IMR-90 (cell line): ENCODE data around the gene KRT222. TPM values are rescaled to one million over a fixed set of nuclear protein-coding genes. Genes with fewer than 3 reads are reported as not detected.

ENCODE experiments used
- ATAC-seq: fragments of 200-7000 bp; cut with Tn5 transposase; 2 replicates; pipeline ENCODE4 v1.9.1; 2020; ENCODE audit warnings: low read depth, mild to moderate bottlenecking, moderate library complexity
- BruUV-seq: library from RNA; stranded (reverse); fragments of 400-500 nt; replicated peaks from 2 replicates; lab custom pipeline; 2021; lab: Mats Ljungman, UMichigan
- CTCF ChIA-PET: fragments of 300-600 bp; formaldehyde crosslinking; extraction: SDS; loops from one replicate; lab custom pipeline; 2021; ENCODE audit warnings: antibody characterized with exemption; lab: Yijun Ruan, JAX
- POLR2A ChIA-PET: fragments of 300-600 bp; sonication (Branson Sonifier 250); formaldehyde crosslinking; loops from one replicate; lab custom pipeline; 2022; ENCODE audit warnings: antibody characterized with exemption; ENCODE audit not compliant: unreplicated experiment; lab: Charles Lee
- DNase-seq: peaks from one replicate; pipeline ENCODE4 v3.0.0; 2013
- H2AFZ ChIP-seq: replicated peaks from 2 replicates; pipeline ENCODE3; 2013; ENCODE audit warnings: low read length, mild to moderate bottlenecking; ENCODE audit not compliant: poor library complexity
- H2AK5ac ChIP-seq: 2 replicates; pipeline ENCODE4 v1.6.1; 2013; ENCODE audit warnings: low read depth, low read length, inconsistent platforms
- H2AK9ac ChIP-seq: replicated peaks from 2 replicates; pipeline ENCODE3; 2013; ENCODE audit warnings: mild to moderate bottlenecking, low read depth, low read length, moderate library complexity; ENCODE audit not compliant: poor library complexity
- H2BK120ac ChIP-seq: 2 replicates; pipeline ENCODE4 v1.6.1; 2013; ENCODE audit warnings: low read depth, low read length, inconsistent platforms
- H2BK15ac ChIP-seq: 3 replicates; pipeline ENCODE4 v1.6.1; 2013; ENCODE audit warnings: low read depth, low read length, inconsistent platforms
- H2BK20ac ChIP-seq: 2 replicates; pipeline ENCODE4 v1.6.1; 2013; ENCODE audit warnings: low read depth, mild to moderate bottlenecking, inconsistent platforms, low read length, moderate library complexity
- H2BK5ac ChIP-seq: 2 replicates; pipeline ENCODE4 v1.6.1; 2013; ENCODE audit warnings: mild to moderate bottlenecking, low read depth, low read length, inconsistent platforms; ENCODE audit not compliant: poor library complexity, severe bottlenecking
- H3K14ac ChIP-seq: replicated peaks from 2 replicates; pipeline ENCODE4 v1.6.1; 2013; ENCODE audit warnings: low read depth, low read length, inconsistent platforms
- H3K18ac ChIP-seq: 2 replicates; pipeline ENCODE4 v1.6.1; 2013; ENCODE audit warnings: low read depth, low read length, control low read depth
- H3K23ac ChIP-seq: 2 replicates; pipeline ENCODE4 v1.6.1; 2013; ENCODE audit warnings: low read depth, low read length, inconsistent platforms
- H3K27ac ChIP-seq: 2 replicates; pipeline ENCODE4 v1.5.1; 2013; ENCODE audit warnings: mild to moderate bottlenecking, control low read depth, low read length; ENCODE audit not compliant: insufficient read depth
- H3K27me3 ChIP-seq: 2 replicates; pipeline ENCODE4 v1.6.1; 2013; ENCODE audit warnings: low read length; ENCODE audit not compliant: control insufficient read depth, insufficient read depth
- H3K36me3 ChIP-seq: 2 replicates; pipeline ENCODE4 v1.6.1; 2013; ENCODE audit warnings: low read length, mixed read lengths; ENCODE audit not compliant: control insufficient read depth, insufficient read depth
- H3K4ac ChIP-seq: 2 replicates; pipeline ENCODE4 v1.6.1; 2013; ENCODE audit warnings: low read depth, low read length, inconsistent platforms
- H3K4me1 ChIP-seq: 2 replicates; pipeline ENCODE4 v1.6.1; 2013; ENCODE audit warnings: low read length, mixed read lengths; ENCODE audit not compliant: control insufficient read depth, insufficient read depth
- H3K4me2 ChIP-seq: 2 replicates; pipeline ENCODE4 v1.6.1; 2013; ENCODE audit warnings: low read depth, mild to moderate bottlenecking, control low read depth, low read length, moderate library complexity
- H3K4me3 ChIP-seq: 2 replicates; pipeline ENCODE4 v1.5.1; 2013; ENCODE audit warnings: low read depth, mild to moderate bottlenecking, control low read depth, low read length, moderate library complexity; ENCODE audit not compliant: insufficient read depth
- H3K56ac ChIP-seq: 2 replicates; pipeline ENCODE4 v1.6.1; 2013; ENCODE audit warnings: low read length, inconsistent platforms; ENCODE audit not compliant: insufficient read depth; ENCODE audit errors: extremely low read depth
- H3K79me1 ChIP-seq, 2 experiments: 2 replicates each; pipeline ENCODE4 v1.6.1; 2013; ENCODE audit warnings: low read length in 2 of 2, inconsistent platforms in 1 of 2, low read depth in 1 of 2
- H3K9ac ChIP-seq: 2 replicates; pipeline ENCODE4 v1.6.1; 2013; ENCODE audit warnings: low read depth, low read length, control low read depth
- H3K9me1 ChIP-seq: 2 replicates; pipeline ENCODE4 v1.6.1; 2013; ENCODE audit warnings: low read length, inconsistent platforms; ENCODE audit not compliant: insufficient read depth
- H3K9me3 ChIP-seq: 2 replicates; pipeline ENCODE4 v1.6.1; 2013; ENCODE audit warnings: low read length; ENCODE audit not compliant: control insufficient read depth, insufficient read depth
- H4K20me1 ChIP-seq: 2 replicates; pipeline ENCODE4 v1.6.1; 2013; ENCODE audit warnings: low read length, inconsistent platforms; ENCODE audit not compliant: insufficient read depth
- H4K5ac ChIP-seq: 2 replicates; pipeline ENCODE4 v1.6.1; 2013; ENCODE audit warnings: mild to moderate bottlenecking, low read depth, low read length, control low read depth
- H4K8ac ChIP-seq, 2 experiments: 2 replicates each; pipeline ENCODE4 v1.6.1; 2013; ENCODE audit warnings: low read depth in 2 of 2, low read length in 2 of 2, control low read depth in 1 of 2, inconsistent platforms in 1 of 2
- H4K91ac ChIP-seq: 2 replicates; pipeline ENCODE4 v1.6.1; 2013; ENCODE audit warnings: low read depth, low read length, inconsistent platforms; ENCODE audit not compliant: insufficient read depth
- BHLHE40 ChIP-seq: fragments of 150-350 bp; IDR thresholded peaks from 2 replicates; pipeline ENCODE4 v1.6.1; 2016; ENCODE audit warnings: mild to moderate bottlenecking, low read depth, low read length
- CHD1 ChIP-seq: IDR thresholded peaks from 2 replicates; pipeline ENCODE4 v1.6.1; 2012; ENCODE audit warnings: low read depth, low read length, improper control_type of control experiment
- FOS ChIP-seq: fragments of 150-350 bp; IDR thresholded peaks from 2 replicates; pipeline ENCODE4 v1.6.1; 2016; ENCODE audit warnings: low read depth, low read length
- MAFK ChIP-seq: IDR thresholded peaks from 2 replicates; pipeline ENCODE4 v1.6.1; 2012; ENCODE audit warnings: low read depth, low read length, improper control_type of control experiment
- MAZ ChIP-seq: IDR thresholded peaks from 2 replicates; pipeline ENCODE4 v1.6.1; 2012; ENCODE audit warnings: low read depth, mild to moderate bottlenecking, low read length, improper control_type of control experiment, moderate library complexity, borderline replicate concordance
- MXI1 ChIP-seq: IDR thresholded peaks from 2 replicates; pipeline ENCODE4 v1.6.1; 2012; ENCODE audit warnings: low read depth, mild to moderate bottlenecking, low read length, moderate library complexity, borderline replicate concordance
- POLR2A ChIP-seq: IDR thresholded peaks from 2 replicates; pipeline ENCODE4 v1.6.1; 2012; ENCODE audit warnings: mild to moderate bottlenecking, low read depth, low read length
- RAD21 ChIP-seq: IDR thresholded peaks from 2 replicates; pipeline ENCODE4 v1.6.1; 2012; ENCODE audit warnings: low read length, improper control_type of control experiment
- RCOR1 ChIP-seq: IDR thresholded peaks from 2 replicates; pipeline ENCODE4 v1.6.1; 2012; ENCODE audit warnings: mild to moderate bottlenecking, low read length, improper control_type of control experiment; ENCODE audit not compliant: insufficient replicate concordance
- SMC3 ChIP-seq: fragments of 150-350 bp; IDR thresholded peaks from 2 replicates; pipeline ENCODE4 v1.6.1; 2016; ENCODE audit warnings: low read depth, mild to moderate bottlenecking, antibody characterized with exemption, low read length, moderate library complexity
- WGBS, 2 experiments: methylation state at CpG; one replicate each; pipeline versions ENCODE4 v1.1.5 to v1.1.7; 2013; ENCODE audit warnings: missing lambda C conversion rate in 2 of 2; ENCODE audit not compliant: insufficient read length in 1 of 2; ENCODE audit errors: extremely low coverage in 2 of 2; 5-methylcytosine and 5-hydroxymethylcytosine counted together
- dilution Hi-C: fragments of 300-500 bp; cut with HindIII; formaldehyde crosslinking; loops from one replicate; pipeline ENCODE4 v1.14.3; 2018; ENCODE audit warnings: low sequenced_read_pairs; ENCODE audit not compliant: unreplicated experiment
- in situ Hi-C: fragments of 300-500 bp; cut with MboI; formaldehyde crosslinking; loops from 3 replicates; pipeline ENCODE4 v1.14.3; 2019; ENCODE audit warnings: low sequenced_read_pairs, inconsistent platforms, mixed read lengths
- intact Hi-C: fragments of 100-400 bp; cut with micrococcal nuclease; formaldehyde crosslinking; loops from 2 replicates; pipeline ENCODE4 v1.10.0; 2022
- polyA plus RNA-seq, 3 experiments: library from polyadenylated mRNA; depleted of rRNA; stranded (reverse); fragments of >200 nt; gene quantifications; 2 replicates each; pipeline ENCODE4 v1.2.3, GENCODE V29; 2012; ENCODE audit warnings: low replicate concordance in 1 of 3
- total RNA-seq: library from RNA; depleted of rRNA; stranded (reverse); fragments of >200 nt; gene quantifications from 2 replicates; pipeline ENCODE4 v1.2.3, GENCODE V29; 2012
- TF ChIP-seq, protein P1 (sequence below): fragments of 150-350 bp; IDR thresholded peaks from 2 replicates; pipeline ENCODE4 v1.6.1; 2016; ENCODE audit warnings: low read depth, mild to moderate bottlenecking, low read length, moderate library complexity, borderline replicate concordance
- TF ChIP-seq, protein P2 (sequence below): fragments of 150-350 bp; IDR thresholded peaks from 2 replicates; pipeline ENCODE4 v1.6.1; 2017; ENCODE audit warnings: mild to moderate bottlenecking, antibody characterized with exemption, low read length, low read depth
- TF ChIP-seq, protein P3 (sequence below): conservative IDR thresholded peaks from 2 replicates; pipeline ENCODE4 v1.5.1; 2012; ENCODE audit warnings: mild to moderate bottlenecking, low read depth, low read length, improper control_type of control experiment

The KRT222 gene
- total and polyA plus RNA-seq, 2 of the 4 experiments (the other 2 are of a cell fraction): not detected

DNA sequence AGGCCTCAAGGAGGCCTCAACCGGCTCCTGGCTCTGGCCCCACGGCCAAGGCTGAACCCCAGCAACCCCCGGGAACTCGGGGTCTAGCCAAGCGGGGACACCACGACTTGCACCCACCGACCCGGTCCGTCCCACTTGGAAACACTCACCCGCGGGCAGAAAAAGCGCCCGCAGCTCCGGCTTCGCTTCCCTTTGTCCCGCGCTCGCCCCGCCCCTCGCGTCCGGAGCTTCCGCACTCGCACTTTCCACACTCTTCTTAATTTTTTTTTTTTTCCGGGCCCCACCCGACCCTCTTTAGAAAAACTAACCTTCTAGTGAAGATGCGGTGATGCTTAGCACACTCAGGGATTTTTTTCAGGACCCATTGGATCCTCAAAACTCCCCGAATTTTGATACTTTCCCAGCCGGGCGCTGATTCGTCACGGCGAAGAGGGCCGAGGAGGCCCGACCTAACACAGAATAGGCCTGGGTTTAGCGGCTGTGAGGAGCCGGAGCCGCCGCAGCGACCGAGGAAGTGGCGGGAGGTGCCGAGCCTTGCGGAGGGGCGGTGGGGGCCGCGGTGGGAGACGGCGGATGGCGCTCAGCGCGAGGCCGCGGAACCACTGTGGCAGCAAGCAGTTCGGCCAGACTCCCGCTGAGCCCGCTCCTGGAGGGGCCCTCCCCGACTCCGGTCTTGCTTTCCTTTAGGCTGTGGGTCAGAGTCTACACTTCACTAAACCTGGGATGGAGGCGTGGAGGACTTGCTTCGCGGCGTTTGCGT lies 17.2 kb downstream of the KRT222 start, which contains the start of gene SMARCE1:
Gene SMARCE1, minus strand, starts transcription at position 195 of the 760 bp plus-strand sequence. CDS start 2,016 bp downstream, outside the sequence.
- in situ Hi-C loops: no loop called here
- intact Hi-C loops: loop anchor here (1.0 to 5.0 kb wide), 2 partner anchors 143 to 899 kb away; no protein-coding TSS in a partner anchor
- H3K18ac ChIP-seq: peak within 1 kb of the TSS; percentile 74
- peak within 1 kb of the TSS; percentile 9; the same call in 1 of the 3 replicates for H2BK15ac ChIP-seq
- peak within 1 kb of the TSS; percentile 91 for H3K4me2 ChIP-seq
- peak within 1 kb of the TSS; percentile 99 for H3K9ac ChIP-seq
- H2BK120ac ChIP-seq: peak within 1 kb of the TSS; percentile 88
- CTCF ChIA-PET: interaction anchor here (0.7 kb wide), 1 partner anchor 662 kb away, joined by 3 read pairs; no protein-coding TSS in a partner anchor
- H3K4ac ChIP-seq: peak within 1 kb of the TSS; percentile 95
- H3K36me3 ChIP-seq: peaks cover 2% of the 10 kb centered on the region; the same call in 1 of the 2 replicates
- H4K8ac ChIP-seq: peak within 1 kb of the TSS; percentile 91 to 99
- peak within 1 kb of the TSS; percentile 92 for H3K23ac ChIP-seq
- DNase-seq (peak; percentile 67), ATAC-seq (peak; percentile 84)
- no peaks in the 10 kb centered on the region for H3K9me3 ChIP-seq
- peak within 1 kb of the TSS; percentile 94 for H3K27ac ChIP-seq
- H2AK9ac ChIP-seq: peak within 1 kb of the TSS; percentile 92
- peak within 1 kb of the TSS; percentile 90 for H3K14ac ChIP-seq
- H3K4me1 ChIP-seq: peaks cover 5% of the 10 kb centered on the region
- peak within 1 kb of the TSS; percentile 88 for H4K91ac ChIP-seq
- H2BK20ac ChIP-seq: peak within 1 kb of the TSS; percentile 39; the same call in 1 of the 2 replicates
- H2AFZ ChIP-seq: peak within 1 kb of the TSS; percentile 99
- H3K9me1 ChIP-seq: peaks cover 6% of the 10 kb centered on the region; the same call in 1 of the 2 replicates
- WGBS, 2 experiments: 0% methylated on average over 35 of the region's 64 CpGs; no CpG with 5 or more reads in 1 of the 2 experiments
- peak within 1 kb of the TSS; percentile 93 for H2BK5ac ChIP-seq
- no TSS peak for BruUV-seq
- H3K4me3 ChIP-seq: peak within 1 kb of the TSS; percentile 93
- peak within 1 kb of the TSS; percentile 71 for H2AK5ac ChIP-seq
- H3K56ac ChIP-seq: peak within 1 kb of the TSS; percentile 96
- H3K79me1 ChIP-seq: peaks cover 25 to 39% of the 10 kb centered on the region in 2 experiments
- POLR2A ChIA-PET: interaction anchor here (0.7 to 1.0 kb wide), 2 partner anchors 28 to 72 kb away, joined by 3 to 5 read pairs; no protein-coding TSS in a partner anchor
- H4K20me1 ChIP-seq: no peaks in the 10 kb centered on the region; the same call in 1 of the 2 replicates
- H3K27me3 ChIP-seq: no peaks in the 10 kb centered on the region
- H4K5ac ChIP-seq: peak within 1 kb of the TSS; percentile 95
- dilution Hi-C loops: no loop called here
- TF ChIP-seq FOS (no peak), CHD1 (no peak), MXI1 (no peak), MAFK (no peak), RAD21 (no peak), MAZ (peak; percentile 25; the same call in 1 of the 2 replicates), BHLHE40 (no peak), SMC3 (no peak), RCOR1 (no peak), POLR2A (peak; percentile 75)
- TF ChIP-seq, protein P1, sequence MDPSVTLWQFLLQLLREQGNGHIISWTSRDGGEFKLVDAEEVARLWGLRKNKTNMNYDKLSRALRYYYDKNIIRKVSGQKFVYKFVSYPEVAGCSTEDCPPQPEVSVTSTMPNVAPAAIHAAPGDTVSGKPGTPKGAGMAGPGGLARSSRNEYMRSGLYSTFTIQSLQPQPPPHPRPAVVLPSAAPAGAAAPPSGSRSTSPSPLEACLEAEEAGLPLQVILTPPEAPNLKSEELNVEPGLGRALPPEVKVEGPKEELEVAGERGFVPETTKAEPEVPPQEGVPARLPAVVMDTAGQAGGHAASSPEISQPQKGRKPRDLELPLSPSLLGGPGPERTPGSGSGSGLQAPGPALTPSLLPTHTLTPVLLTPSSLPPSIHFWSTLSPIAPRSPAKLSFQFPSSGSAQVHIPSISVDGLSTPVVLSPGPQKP: no peak
- TF ChIP-seq, protein P2, sequence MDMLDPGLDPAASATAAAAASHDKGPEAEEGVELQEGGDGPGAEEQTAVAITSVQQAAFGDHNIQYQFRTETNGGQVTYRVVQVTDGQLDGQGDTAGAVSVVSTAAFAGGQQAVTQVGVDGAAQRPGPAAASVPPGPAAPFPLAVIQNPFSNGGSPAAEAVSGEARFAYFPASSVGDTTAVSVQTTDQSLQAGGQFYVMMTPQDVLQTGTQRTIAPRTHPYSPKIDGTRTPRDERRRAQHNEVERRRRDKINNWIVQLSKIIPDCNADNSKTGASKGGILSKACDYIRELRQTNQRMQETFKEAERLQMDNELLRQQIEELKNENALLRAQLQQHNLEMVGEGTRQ: no peak
- TF ChIP-seq, protein P3, sequence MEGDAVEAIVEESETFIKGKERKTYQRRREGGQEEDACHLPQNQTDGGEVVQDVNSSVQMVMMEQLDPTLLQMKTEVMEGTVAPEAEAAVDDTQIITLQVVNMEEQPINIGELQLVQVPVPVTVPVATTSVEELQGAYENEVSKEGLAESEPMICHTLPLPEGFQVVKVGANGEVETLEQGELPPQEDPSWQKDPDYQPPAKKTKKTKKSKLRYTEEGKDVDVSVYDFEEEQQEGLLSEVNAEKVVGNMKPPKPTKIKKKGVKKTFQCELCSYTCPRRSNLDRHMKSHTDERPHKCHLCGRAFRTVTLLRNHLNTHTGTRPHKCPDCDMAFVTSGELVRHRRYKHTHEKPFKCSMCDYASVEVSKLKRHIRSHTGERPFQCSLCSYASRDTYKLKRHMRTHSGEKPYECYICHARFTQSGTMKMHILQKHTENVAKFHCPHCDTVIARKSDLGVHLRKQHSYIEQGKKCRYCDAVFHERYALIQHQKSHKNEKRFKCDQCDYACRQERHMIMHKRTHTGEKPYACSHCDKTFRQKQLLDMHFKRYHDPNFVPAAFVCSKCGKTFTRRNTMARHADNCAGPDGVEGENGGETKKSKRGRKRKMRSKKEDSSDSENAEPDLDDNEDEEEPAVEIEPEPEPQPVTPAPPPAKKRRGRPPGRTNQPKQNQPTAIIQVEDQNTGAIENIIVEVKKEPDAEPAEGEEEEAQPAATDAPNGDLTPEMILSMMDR: no peak
